Measurements from ENCODE around the gene C2CD4D. TPM values are rescaled to one million over a fixed set of nuclear protein-coding genes. Genes with fewer than 3 reads are reported as not detected.

C2CD4D gene
- total RNA-seq, 1 experiment from 2014 or later, result 0.79 TPM

DNA sequence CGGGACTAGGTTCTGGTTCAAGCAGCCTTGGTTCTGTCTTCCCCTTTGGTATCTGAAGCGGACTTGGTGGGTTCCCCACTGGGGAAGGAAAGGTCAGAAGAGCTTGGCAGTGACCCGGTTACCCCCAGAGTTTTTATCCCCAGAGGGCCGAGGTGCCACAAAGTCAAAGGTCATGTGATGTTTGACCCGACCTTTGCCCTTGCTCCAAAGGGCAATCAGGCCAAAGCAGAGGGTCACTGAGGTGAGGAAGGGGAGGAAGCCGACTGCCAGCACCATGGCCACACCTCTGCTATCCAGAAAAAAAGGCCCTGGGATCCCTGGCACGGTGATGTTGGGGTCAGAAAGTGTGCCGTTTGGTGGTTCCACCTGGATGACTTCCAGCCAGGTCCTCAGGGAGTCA, 38.8 kb downstream of the C2CD4D start:
- H2AFZ ChIP-seq (ENCODE audit: low read length), result no peak overlapping the region
- H3K79me2 ChIP-seq (ENCODE audit: insufficient read depth, low read length), result no peaks in the 10 kb centered on the region
- no peak overlapping the region for H3K56ac ChIP-seq (ENCODE audit: insufficient read length, low read depth, low read length)
- no peaks in the 10 kb centered on the region for H3K27me3 ChIP-seq (ENCODE audit: insufficient read depth, low read length)
- no peak overlapping the region for H3K4ac ChIP-seq (ENCODE audit: low read depth, low read length)
- H3K79me1 ChIP-seq (ENCODE audit: insufficient read depth, low read depth, low read length, poor library complexity, severe bottlenecking), result no peaks in the 10 kb centered on the region
- H2BK5ac ChIP-seq (ENCODE audit: insufficient read length, low read length), result no peak overlapping the region
- Mint-ChIP-seq H3K4me1 (peaks cover 3 to 16% of the 10 kb centered on the region in 2 experiments; a peak in 3 of 4 replicates), H3K9me3 (no peaks in the 10 kb centered on the region), H3K4me3 (no peak overlapping the region), H3K27ac (no peak overlapping the region), H3K36me3 (ENCODE audit: insufficient read depth in 1 of 3, low read depth in 3 of 3) (no peaks in the 10 kb centered on the region), H3K27me3 (ENCODE audit: low read depth) (peaks cover 11% of the 10 kb centered on the region)
- no peaks in the 10 kb centered on the region for H3K4me1 ChIP-seq (ENCODE audit: insufficient read depth, low read length)
- no peak overlapping the region for H3K27ac ChIP-seq (ENCODE audit: insufficient read length, low read depth, low read length)
- no peak overlapping the region for H2BK12ac ChIP-seq (ENCODE audit: insufficient read length, low read depth, low read length)
- no peaks in the 10 kb centered on the region for H3K23me2 ChIP-seq (ENCODE audit: insufficient read length, low read depth, low read length, poor library complexity, severe bottlenecking)
- no peaks in the 10 kb centered on the region for H4K20me1 ChIP-seq (ENCODE audit: control insufficient read depth, insufficient read depth, insufficient read length)
- no peak overlapping the region for H3T11ph ChIP-seq (ENCODE audit: low read length)
- H3K9me3 ChIP-seq (ENCODE audit: control insufficient read depth, low read depth, low read length), result no peaks in the 10 kb centered on the region
- no peak for TF ChIP-seq CTCF (conservative IDR thresholded peaks at IDR 0.05)
- no peak overlapping the region for H3K23ac ChIP-seq (ENCODE audit: insufficient read length, low read depth, low read length)
- WGBS (ENCODE audit: extremely low coverage, insufficient read length, low lambda C conversion rate), result no CpG with 5 or more reads among the region's 8 CpGs
- H2AK5ac ChIP-seq (ENCODE audit: insufficient read length, low read length), result no peak overlapping the region
- H4K5ac ChIP-seq (ENCODE audit: insufficient read length, low read depth, low read length), result no peak overlapping the region
- no peak overlapping the region for H3K18ac ChIP-seq (ENCODE audit: insufficient read length, low read depth, low read length)
- H2BK120ac ChIP-seq (ENCODE audit: low read depth, low read length, poor library complexity, severe bottlenecking), result no peak overlapping the region
- no peak overlapping the region; the same call in 1 of the 2 replicates for H3K14ac ChIP-seq (ENCODE audit: insufficient read depth, low read length)
- H4K91ac ChIP-seq (ENCODE audit: insufficient read length, low read depth, low read length), result no peak overlapping the region
- H2BK15ac ChIP-seq (ENCODE audit: low read depth, low read length), result no peak overlapping the region
- DNase-seq, result no peak
- H3K4me2 ChIP-seq (ENCODE audit: insufficient read depth, insufficient read length, low read length), result no peak overlapping the region
- no peak overlapping the region for H2BK20ac ChIP-seq (ENCODE audit: low read depth, low read length, poor library complexity, severe bottlenecking)
- no peak overlapping the region for H4K8ac ChIP-seq (replicated peaks; ENCODE audit: insufficient read length, low read depth, low read length)
- no peak overlapping the region for H3K9ac ChIP-seq (ENCODE audit: extremely low read depth, insufficient read length, low read length)

Data from H9 (cell line).